Hepatocyte (in vitro differentiated cells): ENCODE results near the gene STYXL2.

Experiments
- EZH2 ChIP-seq: fragments of 200-600 bp; sonication (generic); IDR thresholded peaks from 2 replicates; pipeline ENCODE4 v1.6.1; 2016; ENCODE audit warnings: antibody characterized with exemption, mild to moderate bottlenecking, borderline replicate concordance
- TF ChIP-seq, protein P1 (sequence below): fragments of 200-600 bp; sonication (generic); IDR thresholded peaks from 2 replicates; pipeline ENCODE4 v1.5.1; 2016; ENCODE audit warnings: antibody characterized with exemption, mild to moderate bottlenecking; ENCODE audit not compliant: poor library complexity

DNA sequence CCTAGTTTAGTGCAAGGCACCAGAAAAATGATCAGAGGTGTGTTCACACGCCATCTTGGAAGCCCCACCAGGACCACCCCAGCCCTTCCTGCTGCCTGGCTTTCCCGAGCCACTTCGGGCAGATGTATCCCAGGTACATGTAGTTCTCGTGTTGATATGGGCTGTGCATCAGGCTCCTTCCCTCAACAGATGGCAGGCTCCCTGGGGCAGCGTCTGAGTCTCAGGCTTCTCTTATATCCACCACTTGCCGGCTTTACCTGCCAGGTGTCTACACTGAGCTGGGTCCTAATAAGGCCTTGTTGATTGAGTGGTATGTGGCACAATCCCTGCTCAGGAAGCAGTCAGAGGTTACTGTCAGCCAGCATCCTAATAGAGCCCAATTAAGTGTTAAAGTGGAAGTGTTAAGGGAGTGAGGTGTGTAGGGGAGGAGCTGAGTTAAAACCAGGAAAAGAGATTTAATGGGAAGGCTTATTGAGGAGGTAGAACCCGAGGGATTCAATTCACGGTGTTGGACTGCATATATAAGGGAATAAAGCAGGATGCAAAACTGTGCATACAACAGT is 12.2 kb upstream of the STYXL2 start:
- no peak for TF ChIP-seq EZH2
- TF ChIP-seq, protein P1, sequence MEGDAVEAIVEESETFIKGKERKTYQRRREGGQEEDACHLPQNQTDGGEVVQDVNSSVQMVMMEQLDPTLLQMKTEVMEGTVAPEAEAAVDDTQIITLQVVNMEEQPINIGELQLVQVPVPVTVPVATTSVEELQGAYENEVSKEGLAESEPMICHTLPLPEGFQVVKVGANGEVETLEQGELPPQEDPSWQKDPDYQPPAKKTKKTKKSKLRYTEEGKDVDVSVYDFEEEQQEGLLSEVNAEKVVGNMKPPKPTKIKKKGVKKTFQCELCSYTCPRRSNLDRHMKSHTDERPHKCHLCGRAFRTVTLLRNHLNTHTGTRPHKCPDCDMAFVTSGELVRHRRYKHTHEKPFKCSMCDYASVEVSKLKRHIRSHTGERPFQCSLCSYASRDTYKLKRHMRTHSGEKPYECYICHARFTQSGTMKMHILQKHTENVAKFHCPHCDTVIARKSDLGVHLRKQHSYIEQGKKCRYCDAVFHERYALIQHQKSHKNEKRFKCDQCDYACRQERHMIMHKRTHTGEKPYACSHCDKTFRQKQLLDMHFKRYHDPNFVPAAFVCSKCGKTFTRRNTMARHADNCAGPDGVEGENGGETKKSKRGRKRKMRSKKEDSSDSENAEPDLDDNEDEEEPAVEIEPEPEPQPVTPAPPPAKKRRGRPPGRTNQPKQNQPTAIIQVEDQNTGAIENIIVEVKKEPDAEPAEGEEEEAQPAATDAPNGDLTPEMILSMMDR, result no peak
